K562 (cell line): ENCODE measurements around the gene MAN1B1. TPM values are rescaled to one million over a fixed set of nuclear protein-coding genes. Genes with fewer than 3 reads are reported as not detected.

Source experiments
- CREBBP ChIP-seq: IDR thresholded peaks from one replicate; pipeline ENCODE4 v1.6.1; 2012; ENCODE audit warnings: low read depth, mild to moderate bottlenecking, control low read depth, inconsistent platforms, low read length
- DPF2 ChIP-seq: fragments of 450-650 bp; IDR thresholded peaks from 2 replicates; pipeline ENCODE4 v1.6.1; 2016
- E2F3 ChIP-seq: fragments of 250-450 bp; sonication (Bioruptor Pico); IDR thresholded peaks from 2 replicates; pipeline ENCODE4 v1.4.0; 2020; ENCODE audit warnings: mild to moderate bottlenecking
- FIP1L1 ChIP-seq: fragments of 200-400 bp; formaldehyde crosslinking; IDR thresholded peaks from 2 replicates; pipeline ENCODE4 v1.6.1; 2018; ENCODE audit warnings: mild to moderate bottlenecking, low read depth, low read length; ENCODE audit not compliant: poor library complexity, severe bottlenecking
- GTF2E2 ChIP-seq: fragments of 200-800 bp; sonication (Bioruptor generic); IDR thresholded peaks from 2 replicates; pipeline ENCODE4 v1.6.1; 2016; ENCODE audit warnings: missing genetic modification characterization, missing compliant biosample characterization
- MCM7 ChIP-seq, 2 experiments: fragments of 450-650 bp; IDR thresholded peaks; 2 replicates each; pipeline ENCODE4 v1.6.1; 2016 to 2018
- MTA2 ChIP-seq: fragments of 450-650 bp; IDR thresholded peaks from 2 replicates; pipeline ENCODE4 v1.6.1; 2016; ENCODE audit warnings: low read depth
- NFXL1 ChIP-seq: fragments of 450-650 bp; formaldehyde crosslinking; IDR thresholded peaks from 2 replicates; pipeline ENCODE4 v1.4.0; 2021; ENCODE audit warnings: mild to moderate bottlenecking
- NR1H2 ChIP-seq: sonication (generic); formaldehyde crosslinking; IDR thresholded peaks from 2 replicates; pipeline ENCODE4 v1.4.0; 2020; ENCODE audit warnings: mild to moderate bottlenecking, missing genetic modification reagents
- NRF1 ChIP-seq, 2 experiments: fragments of 450-650 bp; IDR thresholded peaks in 1 of 2; conservative IDR thresholded peaks in 1 of 2; 2 replicates each; pipeline ENCODE4 v1.6.1; 2014; ENCODE audit warnings: mild to moderate bottlenecking in 2 of 2
- PURB ChIP-seq: sonication (generic); formaldehyde crosslinking; IDR thresholded peaks from 2 replicates; pipeline ENCODE4 v1.9.0; 2021; ENCODE audit warnings: low read depth, mild to moderate bottlenecking, missing genetic modification reagents
- SAFB2 ChIP-seq: fragments of 200-400 bp; formaldehyde crosslinking; IDR thresholded peaks from 2 replicates; pipeline ENCODE4 v1.6.1; 2018; ENCODE audit warnings: borderline replicate concordance, low read length, low read depth, moderate library complexity; ENCODE audit not compliant: severe bottlenecking
- STAT5B ChIP-seq: fragments of 250-450 bp; sonication (Bioruptor Pico); IDR thresholded peaks from 2 replicates; pipeline ENCODE4 v1.8.0; 2021; ENCODE audit warnings: mild to moderate bottlenecking, inconsistent platforms
- TAF1 ChIP-seq: IDR thresholded peaks from 2 replicates; pipeline ENCODE4 v1.6.1; 2011; ENCODE audit warnings: mild to moderate bottlenecking, low read length, moderate library complexity; ENCODE audit not compliant: insufficient read depth, control insufficient read depth, severe bottlenecking; ENCODE audit errors: extremely low read depth
- TRIM28 ChIP-seq: fragments of 450-650 bp; IDR thresholded peaks from 2 replicates; pipeline ENCODE4 v1.6.1; 2017
- ZNF224 ChIP-seq: sonication (generic); formaldehyde crosslinking; IDR thresholded peaks from 2 replicates; pipeline ENCODE4 v1.8.0; 2022; ENCODE audit warnings: mild to moderate bottlenecking, missing genetic modification reagents
- ZNF41 ChIP-seq: fragments of 250-450 bp; sonication (Bioruptor Pico); conservative IDR thresholded peaks from 2 replicates; pipeline ENCODE4 v1.4.0; 2020; ENCODE audit warnings: mild to moderate bottlenecking
- ZNF507 ChIP-seq: conservative IDR thresholded peaks from 2 replicates; pipeline ENCODE4 v1.6.1; 2017; ENCODE audit warnings: missing genetic modification characterization, missing compliant biosample characterization
- polyA plus RNA-seq, 8 experiments: library from polyadenylated mRNA; depleted of rRNA in 4 of 8; stranded (reverse) in 5 of 8; unstranded in 3 of 8; fragments of >200 nt; fragmentation: Nextera tagmentation in 2 of 8; fragmentation: Illumina TruSeq in 1 of 8; extraction: Ambion mirVana in 2 of 8; extraction: Trizol in 1 of 8; gene quantifications; 2 replicates each; pipeline versions ENCODE4 v1.2.1 to v1.2.3, GENCODE V29; 2011 to 2014; ENCODE audit warnings: inconsistent platforms in 1 of 8, missing spikeins in 1 of 8
- total RNA-seq, 7 experiments: library from RNA; depleted of rRNA in 6 of 7; stranded (reverse); fragments of >200 nt in 6 of 7; fragmentation: Illumina TruSeq in 2 of 7; extraction: Trizol in 2 of 7; gene quantifications; 2 replicates each; pipeline versions ENCODE4 v1.2.1 to v1.2.3, GENCODE V29; 2011 to 2021; ENCODE audit warnings: low replicate concordance in 1 of 7
- TF ChIP-seq, protein P1 (sequence below), 3 experiments: fragments of 200-800 bp in 1 of 3; fragments of 250-450 bp in 1 of 3; fragments of 450-650 bp in 1 of 3; sonication (Bioruptor Pico) in 1 of 3; sonication (Bioruptor generic) in 1 of 3; formaldehyde crosslinking in 1 of 3; IDR thresholded peaks; 2 replicates each; pipeline versions ENCODE4 v1.6.1 to v1.8.0; 2016 to 2022; ENCODE audit warnings: mild to moderate bottlenecking in 2 of 3, missing genetic modification characterization in 2 of 3, missing compliant biosample characterization in 1 of 3, moderate library complexity in 1 of 3
- TF ChIP-seq, protein P2 (sequence below): sonication (generic); formaldehyde crosslinking; IDR thresholded peaks from 2 replicates; pipeline ENCODE4 v1.8.1; 2023; ENCODE audit warnings: mild to moderate bottlenecking, missing genetic modification reagents, moderate library complexity
- TF ChIP-seq, protein P3 (sequence below): fragments of 450-650 bp; formaldehyde crosslinking; IDR thresholded peaks from 2 replicates; pipeline ENCODE4 v1.4.0; 2020; ENCODE audit warnings: mild to moderate bottlenecking, moderate library complexity
- TF ChIP-seq, protein P4 (sequence below), 2 experiments: fragments of 250-450 bp in 1 of 2; fragments of 450-650 bp in 1 of 2; sonication (Bioruptor Pico) in 1 of 2; IDR thresholded peaks; 2 replicates each; pipeline versions ENCODE4 v1.6.1 to v1.8.0; 2016 to 2021; ENCODE audit warnings: mild to moderate bottlenecking in 2 of 2, moderate library complexity in 2 of 2, missing compliant biosample characterization in 1 of 2, missing genetic modification characterization in 1 of 2

MAN1B1 gene
- total and polyA plus RNA-seq, 9 of the 15 experiments (the other 6 are each of a cell fraction or from before 2014, with no cell fraction given), result 0.55 to 36.6 (median 27.3) TPM

DNA sequence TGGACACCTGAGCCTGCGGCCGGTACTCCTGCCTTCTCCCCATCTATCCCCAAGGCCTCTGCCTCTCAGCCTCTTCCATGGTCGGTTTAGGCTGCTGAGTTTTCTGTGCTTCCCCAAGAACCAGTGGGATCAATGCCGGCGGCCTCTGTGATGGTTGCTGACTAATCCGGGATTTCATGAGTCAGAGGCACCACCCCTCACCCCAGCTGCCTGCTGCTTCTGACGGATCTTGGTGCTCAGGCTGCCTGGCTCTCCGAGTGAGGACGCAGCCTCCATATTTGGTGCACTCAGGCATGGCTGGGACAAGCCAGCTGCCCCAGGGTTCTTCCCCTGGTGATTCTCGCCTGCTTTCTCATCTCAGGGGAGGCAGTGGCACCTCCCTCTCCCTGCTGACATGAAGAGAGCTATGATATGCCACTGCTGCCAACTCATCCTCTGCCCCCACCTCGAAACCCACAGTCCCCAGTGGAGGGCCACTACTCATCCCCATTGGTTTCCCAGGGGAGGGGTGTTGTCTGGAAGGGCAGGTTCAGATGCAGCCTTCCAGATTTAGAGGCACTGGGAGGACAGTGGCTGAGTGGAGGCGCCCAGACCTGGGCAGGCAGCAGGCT lies 3.3 kb upstream of the MAN1B1 start (continued):
- TF ChIP-seq TAF1, result no peak
- TF ChIP-seq, protein P1, sequence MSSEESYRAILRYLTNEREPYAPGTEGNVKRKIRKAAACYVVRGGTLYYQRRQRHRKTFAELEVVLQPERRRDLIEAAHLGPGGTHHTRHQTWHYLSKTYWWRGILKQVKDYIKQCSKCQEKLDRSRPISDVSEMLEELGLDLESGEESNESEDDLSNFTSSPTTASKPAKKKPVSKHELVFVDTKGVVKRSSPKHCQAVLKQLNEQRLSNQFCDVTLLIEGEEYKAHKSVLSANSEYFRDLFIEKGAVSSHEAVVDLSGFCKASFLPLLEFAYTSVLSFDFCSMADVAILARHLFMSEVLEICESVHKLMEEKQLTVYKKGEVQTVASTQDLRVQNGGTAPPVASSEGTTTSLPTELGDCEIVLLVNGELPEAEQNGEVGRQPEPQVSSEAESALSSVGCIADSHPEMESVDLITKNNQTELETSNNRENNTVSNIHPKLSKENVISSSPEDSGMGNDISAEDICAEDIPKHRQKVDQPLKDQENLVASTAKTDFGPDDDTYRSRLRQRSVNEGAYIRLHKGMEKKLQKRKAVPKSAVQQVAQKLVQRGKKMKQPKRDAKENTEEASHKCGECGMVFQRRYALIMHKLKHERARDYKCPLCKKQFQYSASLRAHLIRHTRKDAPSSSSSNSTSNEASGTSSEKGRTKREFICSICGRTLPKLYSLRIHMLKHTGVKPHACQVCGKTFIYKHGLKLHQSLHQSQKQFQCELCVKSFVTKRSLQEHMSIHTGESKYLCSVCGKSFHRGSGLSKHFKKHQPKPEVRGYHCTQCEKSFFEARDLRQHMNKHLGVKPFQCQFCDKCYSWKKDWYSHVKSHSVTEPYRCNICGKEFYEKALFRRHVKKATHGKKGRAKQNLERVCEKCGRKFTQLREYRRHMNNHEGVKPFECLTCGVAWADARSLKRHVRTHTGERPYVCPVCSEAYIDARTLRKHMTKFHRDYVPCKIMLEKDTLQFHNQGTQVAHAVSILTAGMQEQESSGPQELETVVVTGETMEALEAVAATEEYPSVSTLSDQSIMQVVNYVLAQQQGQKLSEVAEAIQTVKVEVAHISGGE (CRISPR knock-in tag; IDR thresholded peaks at IDR 0.05), result peak in 1 of 3 experiments; percentile 37; a peak in 1 of 6 replicates
- no peak for TF ChIP-seq GTF2E2 (tag)
- no peak for TF ChIP-seq STAT5B (CRISPR knock-in tag)
- TF ChIP-seq NFXL1 (CRISPR knock-in tag), result no peak
- TF ChIP-seq ZNF41 (CRISPR knock-in tag), result no peak
- no peak for TF ChIP-seq NR1H2 (CRISPR knock-in tag)
- TF ChIP-seq, protein P2, sequence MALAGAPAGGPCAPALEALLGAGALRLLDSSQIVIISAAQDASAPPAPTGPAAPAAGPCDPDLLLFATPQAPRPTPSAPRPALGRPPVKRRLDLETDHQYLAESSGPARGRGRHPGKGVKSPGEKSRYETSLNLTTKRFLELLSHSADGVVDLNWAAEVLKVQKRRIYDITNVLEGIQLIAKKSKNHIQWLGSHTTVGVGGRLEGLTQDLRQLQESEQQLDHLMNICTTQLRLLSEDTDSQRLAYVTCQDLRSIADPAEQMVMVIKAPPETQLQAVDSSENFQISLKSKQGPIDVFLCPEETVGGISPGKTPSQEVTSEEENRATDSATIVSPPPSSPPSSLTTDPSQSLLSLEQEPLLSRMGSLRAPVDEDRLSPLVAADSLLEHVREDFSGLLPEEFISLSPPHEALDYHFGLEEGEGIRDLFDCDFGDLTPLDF (CRISPR knock-in tag), result no peak
- TF ChIP-seq, protein P3, sequence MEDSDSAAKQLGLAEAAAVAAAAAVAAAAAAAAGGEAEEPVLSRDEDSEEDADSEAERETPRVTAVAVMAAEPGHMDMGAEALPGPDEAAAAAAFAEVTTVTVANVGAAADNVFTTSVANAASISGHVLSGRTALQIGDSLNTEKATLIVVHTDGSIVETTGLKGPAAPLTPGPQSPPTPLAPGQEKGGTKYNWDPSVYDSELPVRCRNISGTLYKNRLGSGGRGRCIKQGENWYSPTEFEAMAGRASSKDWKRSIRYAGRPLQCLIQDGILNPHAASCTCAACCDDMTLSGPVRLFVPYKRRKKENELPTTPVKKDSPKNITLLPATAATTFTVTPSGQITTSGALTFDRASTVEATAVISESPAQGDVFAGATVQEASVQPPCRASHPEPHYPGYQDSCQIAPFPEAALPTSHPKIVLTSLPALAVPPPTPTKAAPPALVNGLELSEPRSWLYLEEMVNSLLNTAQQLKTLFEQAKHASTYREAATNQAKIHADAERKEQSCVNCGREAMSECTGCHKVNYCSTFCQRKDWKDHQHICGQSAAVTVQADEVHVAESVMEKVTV (CRISPR knock-in tag), result no peak
- TF ChIP-seq E2F3 (CRISPR knock-in tag), result no peak
- TF ChIP-seq, protein P4, sequence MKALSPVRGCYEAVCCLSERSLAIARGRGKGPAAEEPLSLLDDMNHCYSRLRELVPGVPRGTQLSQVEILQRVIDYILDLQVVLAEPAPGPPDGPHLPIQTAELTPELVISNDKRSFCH (CRISPR knock-in tag; IDR thresholded peaks at IDR 0.05), result no peak
- TF ChIP-seq, protein P4 (tag; IDR thresholded peaks at IDR 0.05), result no peak
- TF ChIP-seq CREBBP, result no peak
- no peak for TF ChIP-seq ZNF224 (CRISPR knock-in tag)
- TF ChIP-seq FIP1L1, result no peak
- TF ChIP-seq SAFB2, result no peak
- TF ChIP-seq DPF2, result peak; percentile 62; the same call in 1 of the 2 replicates
- no peak for TF ChIP-seq MTA2
- no peak for TF ChIP-seq MCM7 (IDR thresholded peaks at IDR 0.05)
- peak; percentile 69 to 72 for TF ChIP-seq NRF1 (conservative IDR thresholded peaks at IDR 0.05 in 1 of 2, IDR thresholded peaks at IDR 0.05 in 1 of 2)
- no peak for TF ChIP-seq ZNF507 (tag)
- TF ChIP-seq TRIM28, result peak; percentile 55; the same call in 1 of the 2 replicates
- TF ChIP-seq PURB (CRISPR knock-in tag), result no peak
